ENCODE measurements around the gene KRTAP5-10. TPM values are rescaled to one million over a fixed set of nuclear protein-coding genes. Genes with fewer than 3 reads are reported as not detected.
"Not testable (repeated sequence)": the region's sequence is repeated elsewhere in the genome, so short reads cannot be mapped to it uniquely, and the experiment has no call there.

The KRTAP5-10 gene
- total and polyA plus RNA-seq, 2 donors, result 0.51 TPM; not detected in 1

DNA sequence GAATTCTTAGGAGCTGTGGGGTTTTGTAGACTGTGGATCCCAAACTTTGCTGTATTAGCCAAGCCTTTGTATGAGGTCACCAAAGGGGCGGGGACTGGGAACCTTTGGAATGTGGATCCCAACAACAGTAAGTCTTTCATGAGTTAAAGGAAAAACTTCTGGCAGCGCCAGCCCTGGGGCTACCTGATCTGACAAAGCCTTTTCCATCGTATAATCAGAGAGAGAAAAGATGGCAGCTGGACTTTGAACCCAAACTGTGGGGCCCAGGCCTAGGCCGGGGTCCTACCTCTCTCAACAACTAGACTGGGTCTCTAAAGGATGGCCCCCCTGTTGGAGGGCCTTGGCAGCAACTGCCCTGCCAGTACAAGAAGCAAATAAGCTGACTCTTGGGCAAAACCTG lies 23.0 kb downstream of the KRTAP5-10 start:
- not testable (repeated sequence) for H3K27ac ChIP-seq (ENCODE audit: low read depth); H3K4me3 ChIP-seq (ENCODE audit: low read depth, low read length); DNase-seq (ENCODE audit: extremely low spot score); H3K4me1 ChIP-seq (ENCODE audit: insufficient read depth); H3K36me3 ChIP-seq (ENCODE audit: insufficient read depth)
- 55% methylated on average over 4 of the region's 4 CpGs for WGBS

DNA sequence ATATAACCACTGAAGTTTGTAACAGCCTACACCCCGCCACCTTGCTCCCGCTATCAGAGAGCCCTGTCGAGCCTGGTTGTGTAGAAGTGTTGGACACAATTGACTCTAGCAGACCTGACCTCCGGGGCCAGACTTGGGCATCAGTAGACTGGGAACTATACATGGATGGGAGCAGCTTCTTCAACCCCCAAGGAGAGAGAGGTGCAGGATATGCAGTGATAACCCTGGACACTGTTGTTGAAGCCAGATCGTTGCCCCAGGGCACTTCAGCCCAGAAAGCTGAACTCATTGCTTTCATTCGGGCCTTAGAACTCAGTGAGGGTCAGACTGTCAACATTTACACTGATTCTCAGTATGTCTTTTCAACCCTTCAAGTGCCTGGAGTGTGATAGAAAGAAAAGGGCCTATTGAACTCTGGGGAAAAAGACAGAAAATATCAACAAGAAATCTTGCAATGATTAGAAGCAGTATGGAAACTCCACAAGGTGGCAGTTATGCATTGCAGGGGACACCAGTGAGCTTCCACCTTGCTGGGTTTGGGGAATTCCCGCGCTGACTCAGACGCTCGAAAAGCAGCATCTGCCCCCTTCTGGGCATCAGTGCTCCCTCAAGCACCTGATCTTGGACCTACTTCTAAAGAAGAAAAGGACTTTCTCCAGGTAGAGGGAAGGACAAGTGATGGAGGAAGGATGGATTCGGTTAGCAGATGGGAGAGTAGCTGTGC lies 23.6 kb downstream of the KRTAP5-10 start:
- H3K4me1 ChIP-seq (ENCODE audit: insufficient read depth); DNase-seq (ENCODE audit: extremely low spot score); H3K36me3 ChIP-seq (ENCODE audit: insufficient read depth); H3K27ac ChIP-seq (ENCODE audit: low read depth); H3K4me3 ChIP-seq (ENCODE audit: low read depth, low read length): not testable (repeated sequence)
- 57% methylated on average over 11 of the region's 11 CpGs for WGBS

- H3K4me3 ChIP-seq (ENCODE audit: low read depth, low read length); H3K36me3 ChIP-seq (ENCODE audit: insufficient read depth); DNase-seq (ENCODE audit: extremely low spot score); H3K4me1 ChIP-seq (ENCODE audit: insufficient read depth); H3K27ac ChIP-seq (ENCODE audit: low read depth): not testable (repeated sequence)
- 75% methylated on average over 8 of the region's 8 CpGs for WGBS
Observed at GRCh38 chr11:71589546-71589920, 24.2 kb downstream of the KRTAP5-10 start.

- not testable (repeated sequence) for H3K36me3 ChIP-seq (ENCODE audit: insufficient read depth); H3K27ac ChIP-seq (ENCODE audit: low read depth); H3K4me3 ChIP-seq (ENCODE audit: low read depth, low read length); H3K4me1 ChIP-seq (ENCODE audit: insufficient read depth); DNase-seq (ENCODE audit: extremely low spot score)
- 77% methylated on average over 11 of the region's 11 CpGs for WGBS
Observed at GRCh38 chr11:71603221-71603620, 37.9 kb downstream of the KRTAP5-10 start.

DNA sequence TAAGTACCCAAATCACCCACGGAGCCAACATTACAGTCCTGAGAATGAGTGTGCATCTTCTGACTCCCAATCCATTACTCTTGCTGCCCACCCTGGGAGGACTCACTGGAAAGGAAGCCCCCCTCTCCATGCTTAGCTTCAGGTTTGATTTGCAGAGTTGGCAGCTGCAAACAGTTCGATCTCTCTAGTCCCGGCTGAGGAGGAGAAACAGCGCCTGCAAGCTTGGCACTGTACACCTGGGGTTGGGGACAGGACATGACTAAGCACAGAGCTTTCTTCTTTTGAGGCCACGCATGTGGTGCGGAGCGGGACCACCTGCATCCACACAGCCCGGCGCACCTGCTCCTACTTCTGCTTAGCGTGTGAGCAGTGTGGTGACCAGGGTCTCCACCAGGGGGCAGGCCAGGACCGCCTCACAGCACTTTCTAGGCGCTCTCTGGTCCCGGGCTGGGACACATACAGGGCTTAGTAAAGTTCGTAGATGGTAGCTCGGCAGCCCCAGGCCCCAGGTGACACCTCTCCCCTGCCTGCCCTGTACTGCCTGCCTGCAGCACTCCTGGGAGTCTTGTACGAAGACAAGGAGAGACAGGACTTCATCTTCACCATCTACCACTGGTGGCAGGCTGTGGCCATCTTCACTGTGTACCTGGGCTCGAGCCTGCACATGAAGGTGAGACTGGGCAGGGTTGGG lies 39.6 kb downstream of the KRTAP5-10 start:
- DNase-seq (ENCODE audit: extremely low spot score); H3K4me1 ChIP-seq (ENCODE audit: insufficient read depth); H3K36me3 ChIP-seq (ENCODE audit: insufficient read depth); H3K27ac ChIP-seq (ENCODE audit: low read depth); H3K4me3 ChIP-seq (ENCODE audit: low read depth, low read length): not testable (repeated sequence)
- WGBS, result 14% methylated on average over 14 of the region's 17 CpGs

- DNase-seq (ENCODE audit: extremely low spot score); H3K4me1 ChIP-seq (ENCODE audit: insufficient read depth); H3K27ac ChIP-seq (ENCODE audit: low read depth); H3K4me3 ChIP-seq (ENCODE audit: low read depth, low read length); H3K36me3 ChIP-seq (ENCODE audit: insufficient read depth): not testable (repeated sequence)
- 9% methylated on average over 48 of the region's 48 CpGs for WGBS
Observed at GRCh38 chr11:71606853-71607519, 41.6 kb downstream of the KRTAP5-10 start.

DNA sequence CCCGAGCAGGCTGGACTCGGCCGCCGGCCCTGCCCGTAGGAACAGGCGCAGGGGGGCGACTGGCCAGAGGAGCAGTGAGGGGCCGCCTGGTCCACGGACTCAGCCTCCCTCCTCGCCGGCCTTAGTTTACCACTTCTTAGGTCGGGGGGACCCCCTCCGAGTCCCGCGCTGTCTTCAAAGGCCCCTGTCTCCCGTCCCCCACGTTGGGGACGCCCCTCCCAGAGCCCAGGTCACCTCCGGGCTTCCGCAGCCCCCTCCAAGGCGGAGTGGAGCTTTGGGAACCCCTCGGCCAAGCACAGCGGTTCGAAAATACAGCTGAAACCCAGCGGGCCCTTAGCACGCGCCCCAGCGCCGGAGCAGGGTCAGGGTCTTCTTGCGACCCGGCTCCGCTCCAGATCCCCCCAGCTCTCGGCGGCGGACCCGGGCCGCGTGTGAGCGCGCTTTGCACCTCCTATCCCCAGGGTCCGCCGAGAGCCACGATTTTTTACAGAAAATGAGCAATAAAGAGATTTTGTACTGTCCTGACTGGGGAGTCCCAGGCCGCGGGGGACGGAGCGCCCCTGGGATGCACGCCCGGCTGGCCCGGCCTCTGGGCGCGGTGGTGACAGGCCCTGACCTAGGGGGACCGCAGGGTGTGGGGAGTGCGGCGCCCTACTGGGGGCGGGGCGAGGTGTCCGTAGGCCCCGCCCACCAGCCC lies 42.3 kb downstream of the KRTAP5-10 start:
- H3K27ac ChIP-seq (ENCODE audit: low read depth); H3K4me3 ChIP-seq (ENCODE audit: low read depth, low read length); DNase-seq (ENCODE audit: extremely low spot score); H3K4me1 ChIP-seq (ENCODE audit: insufficient read depth); H3K36me3 ChIP-seq (ENCODE audit: insufficient read depth): not testable (repeated sequence)
- WGBS, result 2% methylated on average over 52 of the region's 59 CpGs

DNA sequence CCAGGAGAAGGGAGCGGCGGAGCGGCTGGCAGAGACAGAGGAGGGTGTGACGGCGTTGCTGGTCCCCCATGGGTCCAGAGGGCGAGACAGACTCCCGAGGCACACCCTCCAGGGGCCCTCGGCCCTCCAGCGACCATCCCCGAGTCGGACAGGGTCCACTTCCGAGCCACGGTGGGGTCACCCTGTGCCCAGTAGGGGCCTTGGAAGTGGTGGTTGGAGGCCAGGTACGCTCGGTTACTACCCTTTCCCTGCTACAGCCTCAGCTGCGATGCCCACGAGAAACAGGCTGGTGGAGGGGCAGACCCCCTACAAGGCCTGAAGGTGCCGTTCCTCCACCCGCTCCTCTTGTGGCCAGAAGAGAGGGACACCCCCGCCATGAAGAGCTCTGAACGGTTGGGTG lies 42.9 kb downstream of the KRTAP5-10 start:
- not testable (repeated sequence) for DNase-seq (ENCODE audit: extremely low spot score); H3K4me3 ChIP-seq (ENCODE audit: low read depth, low read length); H3K27ac ChIP-seq (ENCODE audit: low read depth); H3K4me1 ChIP-seq (ENCODE audit: insufficient read depth); H3K36me3 ChIP-seq (ENCODE audit: insufficient read depth)
- 21% methylated on average over 16 of the region's 21 CpGs for WGBS

DNA sequence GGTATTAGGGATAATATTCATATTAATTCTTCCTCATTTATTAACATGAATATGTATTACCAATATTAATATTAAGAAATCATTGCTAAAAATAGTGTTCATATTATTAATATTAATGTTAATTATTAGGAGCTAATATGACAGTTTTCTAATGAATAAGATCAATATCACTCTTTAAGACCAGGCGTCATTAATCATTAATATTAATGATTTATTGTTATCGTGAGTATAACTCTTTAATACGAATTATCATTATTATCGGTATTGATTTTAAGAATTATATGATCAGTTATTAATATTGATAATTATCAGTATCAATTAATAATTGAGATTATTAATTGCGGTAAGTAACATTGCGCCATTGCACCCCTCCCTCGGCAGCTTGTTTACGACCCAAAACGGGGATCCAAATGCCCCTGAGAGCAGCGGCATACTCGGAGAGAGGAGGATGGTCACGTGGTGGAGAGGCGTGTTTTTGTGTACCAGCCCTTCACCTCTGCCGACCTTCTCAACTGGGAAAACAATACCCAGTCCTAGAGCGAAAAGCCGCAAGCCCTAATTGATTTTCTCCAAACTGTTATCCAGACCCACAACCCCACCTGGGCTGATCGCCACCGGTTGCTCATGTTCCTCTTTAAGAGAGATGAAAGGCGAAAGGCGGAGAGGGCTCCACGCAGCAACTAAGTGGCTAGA lies 46.0 kb downstream of the KRTAP5-10 start:
- H3K4me1 ChIP-seq (ENCODE audit: insufficient read depth); DNase-seq (ENCODE audit: extremely low spot score): not testable (repeated sequence)
- 77% methylated on average over 21 of the region's 21 CpGs for WGBS

GRCh38 chr11:71613931-71614330 lies 48.6 kb downstream of the KRTAP5-10 start:
- DNase-seq (ENCODE audit: extremely low spot score); H3K4me1 ChIP-seq (ENCODE audit: insufficient read depth); H3K27ac ChIP-seq (ENCODE audit: low read depth); H3K36me3 ChIP-seq (ENCODE audit: insufficient read depth); H3K4me3 ChIP-seq (ENCODE audit: low read depth, low read length): not testable (repeated sequence)
- WGBS, result 67% methylated on average over 7 of the region's 7 CpGs

More for the DNA sequence above, 46.0 kb downstream of the KRTAP5-10 start:
- H3K36me3 ChIP-seq (ENCODE audit: insufficient read depth); H3K27ac ChIP-seq (ENCODE audit: low read depth); H3K4me3 ChIP-seq (ENCODE audit: low read depth, low read length): not testable (repeated sequence)

GRCh38 chr11:71614366-71614917 lies 49.1 kb downstream of the KRTAP5-10 start:
- 52% methylated on average over 15 of the region's 15 CpGs for WGBS
- H3K4me3 ChIP-seq (ENCODE audit: low read depth, low read length); H3K36me3 ChIP-seq (ENCODE audit: insufficient read depth); H3K27ac ChIP-seq (ENCODE audit: low read depth); DNase-seq (ENCODE audit: extremely low spot score); H3K4me1 ChIP-seq (ENCODE audit: insufficient read depth): not testable (repeated sequence)

DNA sequence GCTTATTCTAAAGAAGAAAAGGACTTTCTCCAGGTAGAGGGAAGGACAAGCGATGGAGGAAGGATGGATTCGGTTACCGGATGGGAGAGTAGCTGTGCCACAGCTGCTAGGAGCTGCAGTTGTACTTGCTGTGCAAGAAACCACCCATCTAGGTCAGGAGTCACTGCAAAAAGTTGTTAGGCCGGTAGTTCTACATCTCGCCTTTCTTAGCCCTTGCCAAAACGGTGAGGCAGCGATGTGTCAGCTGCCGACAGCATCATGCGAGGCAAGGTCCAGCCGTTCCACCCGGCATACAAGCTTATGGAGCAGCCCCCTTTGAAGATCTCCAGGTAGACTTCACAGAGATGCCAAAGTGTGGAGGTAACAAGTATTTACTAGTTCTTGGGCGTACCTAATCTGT lies 49.6 kb downstream of the KRTAP5-10 start:
- WGBS, result 70% methylated on average over 12 of the region's 12 CpGs
- peak; percentile 47 for DNase-seq (ENCODE audit: extremely low spot score)

More for the DNA sequence above, 49.6 kb downstream of the KRTAP5-10 start:
- H3K4me3 ChIP-seq (ENCODE audit: low read depth, low read length); H3K27ac ChIP-seq (ENCODE audit: low read depth); H3K36me3 ChIP-seq (ENCODE audit: insufficient read depth); H3K4me1 ChIP-seq (ENCODE audit: insufficient read depth): not testable (repeated sequence)

Measured in urinary bladder (tissue), 4 donors.